H1 (cell line): ENCODE measurements around the gene NR2F2. TPM values are rescaled to one million over a fixed set of nuclear protein-coding genes. Genes with fewer than 3 reads are reported as not detected.

Experiments used
- CTCF ChIA-PET: fragments of 300-600 bp; sonication (Branson Sonifier 250); formaldehyde crosslinking; loops from one replicate; lab custom pipeline; 2021; ENCODE audit not compliant: partially characterized antibody; lab: Charles Lee
- POLR2A ChIA-PET: fragments of 300-600 bp; sonication (Branson Sonifier 250); formaldehyde crosslinking; loops from one replicate; lab custom pipeline; 2021; ENCODE audit warnings: inconsistent platforms; ENCODE audit not compliant: partially characterized antibody; lab: Charles Lee
- DNase-seq, 2 experiments: peaks; one replicate each; pipeline versions ENCODE4 v3.0.0 to v3.0.0-alpha.2; 2010 to 2022; ENCODE audit warnings: low spot score in 2 of 2, low read depth in 1 of 2, mixed read lengths in 1 of 2
- FAIRE-seq: peaks from 2 replicates; lab custom pipeline; 2011; peaks lifted over from hg19 to GRCh38; lab: Jason Lieb, UNC
- H2AFZ ChIP-seq: 2 replicates; pipeline ENCODE4 v1.8.1; 2012; ENCODE audit warnings: low read length, inconsistent platforms
- H2AK5ac ChIP-seq: 2 replicates; pipeline ENCODE4 v1.6.1; 2013; ENCODE audit warnings: low read depth, low read length
- H2BK120ac ChIP-seq: replicated peaks from 2 replicates; pipeline ENCODE3; 2013; ENCODE audit warnings: low read depth, low read length, inconsistent platforms
- H2BK12ac ChIP-seq: 2 replicates; pipeline ENCODE4 v1.6.1; 2013; ENCODE audit warnings: low read depth, low read length
- H2BK15ac ChIP-seq: 2 replicates; pipeline ENCODE4 v1.6.1; 2013; ENCODE audit warnings: low read length
- H2BK20ac ChIP-seq: 2 replicates; pipeline ENCODE4 v1.6.1; 2013; ENCODE audit warnings: low read length
- H2BK5ac ChIP-seq: 2 replicates; pipeline ENCODE4 v1.6.1; 2013; ENCODE audit warnings: low read depth, low read length
- H3K14ac ChIP-seq: 2 replicates; pipeline ENCODE4 v1.6.1; 2013; ENCODE audit warnings: inconsistent platforms; ENCODE audit not compliant: insufficient read length
- H3K18ac ChIP-seq: 2 replicates; pipeline ENCODE4 v1.6.1; 2013; ENCODE audit warnings: low read length; ENCODE audit errors: extremely low read depth
- H3K23ac ChIP-seq: 2 replicates; pipeline ENCODE4 v1.6.1; 2013; ENCODE audit warnings: inconsistent platforms; ENCODE audit not compliant: insufficient read length
- H3K23me2 ChIP-seq: 2 replicates; pipeline ENCODE4 v1.6.1; 2013; ENCODE audit warnings: low read depth, low read length
- H3K27ac ChIP-seq: 2 replicates; pipeline ENCODE4 v1.6.1; 2011; ENCODE audit warnings: low read depth, low read length, inconsistent platforms
- H3K27me3 ChIP-seq, 4 experiments: replicated peaks in 1 of 4; 1 replicate in 1 of 4; 2 replicates in 3 of 4; pipeline versions ENCODE4 v1.6.1 to v1.8.1; 2011 to 2013; ENCODE audit warnings: low read length in 3 of 4, mild to moderate bottlenecking in 3 of 4, inconsistent platforms in 2 of 4, mixed read lengths in 2 of 4, moderate library complexity in 1 of 4; ENCODE audit not compliant: control insufficient read depth in 3 of 4, insufficient read depth in 3 of 4; ENCODE audit errors: extremely low read depth in 1 of 4
- H3K36me3 ChIP-seq, 4 experiments: 2 replicates each; pipeline versions ENCODE4 v1.6.1 to v1.8.1; 2011 to 2013; ENCODE audit warnings: mild to moderate bottlenecking in 4 of 4, low read length in 3 of 4, moderate library complexity in 2 of 4, control low read depth in 1 of 4, inconsistent platforms in 1 of 4; ENCODE audit not compliant: insufficient read depth in 4 of 4, control insufficient read depth in 2 of 4
- H3K4ac ChIP-seq: replicated peaks from 2 replicates; pipeline ENCODE3; 2013; ENCODE audit warnings: low read length, low read depth, mixed read lengths, inconsistent platforms; ENCODE audit not compliant: insufficient read length
- H3K4me1 ChIP-seq, 4 experiments: replicated peaks in 1 of 4; 1 replicate in 1 of 4; 2 replicates in 3 of 4; pipeline versions ENCODE4 v1.6.1 to v1.8.1; 2011 to 2013; ENCODE audit warnings: low read length in 3 of 4, inconsistent platforms in 2 of 4, mixed read lengths in 1 of 4; ENCODE audit not compliant: insufficient read depth in 4 of 4, control insufficient read depth in 3 of 4
- H3K4me2 ChIP-seq, 2 experiments: 2 replicates each; pipeline versions ENCODE4 v1.6.1 to v1.8.1; 2011 to 2013; ENCODE audit warnings: low read depth in 2 of 2, low read length in 2 of 2, control low read depth in 1 of 2, inconsistent platforms in 1 of 2, mild to moderate bottlenecking in 1 of 2; ENCODE audit not compliant: insufficient read depth in 1 of 2
- H3K4me3 ChIP-seq, 4 experiments: fragments of 200-600, 300-600 bp in 1 of 4; sonication (generic), shearing (Covaris generic), sonication (Bioruptor Twin) in 1 of 4; 2 replicates each; pipeline versions ENCODE4 v1.5.1 to v1.8.1; 2011 to 2016; ENCODE audit warnings: low read length in 4 of 4, low read depth in 3 of 4, control low read depth in 2 of 4, inconsistent platforms in 2 of 4, mild to moderate bottlenecking in 2 of 4, mixed read lengths in 1 of 4, moderate library complexity in 1 of 4; ENCODE audit not compliant: insufficient read depth in 2 of 4; ENCODE audit errors: extremely low read depth in 1 of 4
- H3K56ac ChIP-seq: replicated peaks from 2 replicates; pipeline ENCODE3; 2013; ENCODE audit warnings: low read depth, mild to moderate bottlenecking, mixed read lengths, low read length, inconsistent platforms; ENCODE audit not compliant: insufficient read length
- H3K79me1 ChIP-seq: 2 replicates; pipeline ENCODE4 v1.6.1; 2013; ENCODE audit warnings: low read depth, low read length, control low read depth
- H3K79me2 ChIP-seq, 2 experiments: 2 replicates each; pipeline versions ENCODE4 v1.6.1 to v1.8.1; 2012 to 2013; ENCODE audit warnings: low read length in 2 of 2, mild to moderate bottlenecking in 2 of 2, inconsistent platforms in 1 of 2; ENCODE audit not compliant: insufficient read depth in 2 of 2, control insufficient read depth in 1 of 2
- H3K9ac ChIP-seq, 4 experiments: replicated peaks in 1 of 4; 1 replicate in 1 of 4; 2 replicates in 3 of 4; pipeline versions ENCODE4 v1.6.1 to v1.8.1; 2011 to 2013; ENCODE audit warnings: low read depth in 3 of 4, low read length in 3 of 4, control low read depth in 2 of 4, mild to moderate bottlenecking in 2 of 4, moderate library complexity in 2 of 4, inconsistent platforms in 1 of 4; ENCODE audit errors: extremely low read depth in 1 of 4
- H3K9me3 ChIP-seq, 2 experiments: 2 replicates each; pipeline versions ENCODE4 v1.6.1 to v1.8.1; 2012 to 2013; ENCODE audit warnings: mild to moderate bottlenecking in 2 of 2, moderate library complexity in 2 of 2, control low read depth in 1 of 2, inconsistent platforms in 1 of 2, low read depth in 1 of 2, low read length in 1 of 2, mixed read lengths in 1 of 2; ENCODE audit not compliant: insufficient read depth in 2 of 2
- H4K20me1 ChIP-seq, 2 experiments: replicated peaks in 1 of 2; 2 replicates each; pipeline versions ENCODE3 to v1.8.1; 2011 to 2013; ENCODE audit warnings: inconsistent platforms in 2 of 2, low read length in 2 of 2, mild to moderate bottlenecking in 1 of 2; ENCODE audit not compliant: insufficient read depth in 2 of 2, control insufficient read depth in 1 of 2
- H4K5ac ChIP-seq: 2 replicates; pipeline ENCODE4 v1.6.1; 2013; ENCODE audit warnings: low read length, low read depth, mixed read lengths, inconsistent platforms; ENCODE audit not compliant: insufficient read length
- H4K8ac ChIP-seq: 2 replicates; pipeline ENCODE4 v1.8.0; 2013; ENCODE audit warnings: mild to moderate bottlenecking, moderate library complexity, low read length, inconsistent platforms; ENCODE audit not compliant: insufficient read depth; ENCODE audit errors: extremely low read depth
- H4K91ac ChIP-seq: replicated peaks from 2 replicates; pipeline ENCODE3; 2013; ENCODE audit warnings: low read length, mixed read lengths, inconsistent platforms; ENCODE audit not compliant: insufficient read length
- ATF2 ChIP-seq: IDR thresholded peaks from 2 replicates; pipeline ENCODE4 v1.6.1; 2012; ENCODE audit warnings: low read length, inconsistent platforms
- BRCA1 ChIP-seq: IDR thresholded peaks from 2 replicates; pipeline ENCODE4 v1.6.1; 2012; ENCODE audit warnings: low read depth, low read length, improper control_type of control experiment
- CEBPB ChIP-seq: IDR thresholded peaks from 2 replicates; pipeline ENCODE4 v1.6.1; 2012; ENCODE audit warnings: low read depth, low read length
- KDM1A ChIP-seq: fragments of 200-600, 300-600 bp; sonication (generic); IDR thresholded peaks from 2 replicates; pipeline ENCODE4 v1.7.1; 2016; ENCODE audit warnings: mild to moderate bottlenecking, low read length, borderline replicate concordance
- KDM4A ChIP-seq: IDR thresholded peaks from one replicate; pipeline ENCODE4 v1.7.1; 2012; ENCODE audit warnings: low read depth, mild to moderate bottlenecking, moderate library complexity, low read length, inconsistent platforms; ENCODE audit not compliant: severe bottlenecking
- KDM5A ChIP-seq: fragments of 200-600 bp; IDR thresholded peaks from 2 replicates; pipeline ENCODE4 v1.7.1; 2012; ENCODE audit warnings: mild to moderate bottlenecking, low read length, inconsistent platforms, mixed read lengths
- PHF8 ChIP-seq: fragments of 200-600 bp; sonication (generic); conservative IDR thresholded peaks from 2 replicates; pipeline ENCODE4 v1.7.1; 2012; ENCODE audit warnings: low read depth, mild to moderate bottlenecking, inconsistent platforms, low read length, moderate library complexity
- SRF ChIP-seq: IDR thresholded peaks from 2 replicates; pipeline ENCODE4 v1.6.1; 2011; ENCODE audit warnings: mild to moderate bottlenecking, low read depth, low read length, moderate library complexity
- TAF1 ChIP-seq: IDR thresholded peaks from 2 replicates; pipeline ENCODE4 v1.6.1; 2011; ENCODE audit warnings: mild to moderate bottlenecking, low read depth, low read length
- TBP ChIP-seq: IDR thresholded peaks from 2 replicates; pipeline ENCODE4 v1.6.1; 2011; ENCODE audit warnings: low read depth, low read length, improper control_type of control experiment
- TEAD4 ChIP-seq: IDR thresholded peaks from 2 replicates; pipeline ENCODE4 v1.6.1; 2012; ENCODE audit warnings: low read depth, low read length, inconsistent platforms, mixed read lengths
- YY1 ChIP-seq: IDR thresholded peaks from 2 replicates; pipeline ENCODE4 v1.6.1; 2011; ENCODE audit warnings: low read depth, mild to moderate bottlenecking, low read length
- ZNF274 ChIP-seq: IDR thresholded peaks from 2 replicates; pipeline ENCODE4 v1.7.0; 2012; ENCODE audit warnings: low read length, borderline replicate concordance; ENCODE audit errors: extremely low read depth
- WGBS, 2 experiments: shearing (Covaris generic) in 1 of 2; methylation state at CpG; one replicate each; pipeline versions ENCODE4 v1.1.6 to v1.1.7; 2013 to 2015; ENCODE audit warnings: low lambda C conversion rate in 2 of 2, mixed read lengths in 2 of 2, inconsistent platforms in 1 of 2, low coverage in 1 of 2, missing lambda C conversion rate in 1 of 2; ENCODE audit not compliant: insufficient replicate concordance in 2 of 2, insufficient coverage in 1 of 2, insufficient read length in 1 of 2; ENCODE audit errors: extremely low coverage in 1 of 2, missing lambda C conversion rate in 1 of 2; 5-methylcytosine and 5-hydroxymethylcytosine counted together
- polyA plus RNA-seq, 7 experiments: library from polyadenylated mRNA; depleted of rRNA in 3 of 7; stranded (reverse) in 5 of 7; unstranded in 2 of 7; fragments of >200 nt in 5 of 7; fragments of 200-250 nt in 2 of 7; gene quantifications; 1 replicate in 5 of 7; 2 replicates in 1 of 7; 4 replicates in 1 of 7; pipeline versions ENCODE4 v1.2.1 to v1.2.3, GENCODE V29; 2011 to 2013; ENCODE audit warnings: missing spikeins in 2 of 7, mixed read lengths in 2 of 7
- total RNA-seq: library from RNA; stranded (reverse); fragmentation: NEBNext Ultra II Directional; extraction: Animal tissue kit (Norgen Biotek cat#: 25700); gene quantifications from 2 replicates; pipeline ENCODE4 v1.2.1, GENCODE V29; 2021

Gene NR2F2
- total and polyA plus RNA-seq, 2 of the 8 experiments (the other 6 are each of a cell fraction or from before 2014, with no cell fraction given): 0.03 TPM; not detected in 1

- Histone ChIP-seq H4K91ac (no peak overlapping the region), H3K36me3 (no peaks in the 10 kb centered on the region; a peak in 1 of 8 replicates), H3K23me2 (no peaks in the 10 kb centered on the region), H3K23ac (no peak overlapping the region), H3K9me3 (0 out of 4 replicates have a peak, but pooled peaks cover 0 to 3% of the 10 kb centered on the region in 2 experiments), H2BK20ac (no peak overlapping the region), H3K4me3 (no peak overlapping the region), H2AFZ (no peak overlapping the region), H3K9ac (no peak overlapping the region), H2BK15ac (no peak overlapping the region), H3K56ac (no peak overlapping the region), H2BK12ac (no peak overlapping the region), H2AK5ac (no peak overlapping the region), H2BK120ac (no peak overlapping the region), H3K4ac (no peak overlapping the region), H3K27me3 (no peaks in the 10 kb centered on the region), H4K8ac (no peak overlapping the region), H3K79me2 (no peaks in the 10 kb centered on the region), H3K79me1 (no peaks in the 10 kb centered on the region), H3K18ac (no peak overlapping the region), H3K14ac (no peak overlapping the region), H3K4me2 (no peak overlapping the region), H2BK5ac (no peak overlapping the region), H3K4me1 (peaks cover 0 to 9% (median 6%) of the 10 kb centered on the region in 4 experiments; a peak in 4 of 7 replicates), H3K27ac (no peak overlapping the region), H4K20me1 (no peaks in the 10 kb centered on the region), H4K5ac (no peak overlapping the region)
- ChIA-PET CTCF (interaction anchor here (0.9 to 1.7 kb wide), 2 partner anchors 30 to 77 kb away, joined by 3 read pairs; no protein-coding TSS in a partner anchor), POLR2A (interaction anchor here (1.0 kb wide), 1 partner anchor 1763 kb away, joined by 3 read pairs; no protein-coding TSS in a partner anchor)
- DNase-seq (no peak), FAIRE-seq (no peak)
- 89% methylated on average over 2 of the region's 2 CpGs; no CpG with 5 or more reads in 1 of the 2 experiments for WGBS, 2 experiments
- no peak for TF ChIP-seq BRCA1
- no peak for TF ChIP-seq TBP
- no peak for TF ChIP-seq KDM1A
- no peak for TF ChIP-seq TAF1
- TF ChIP-seq SRF: no peak
- TF ChIP-seq ATF2: no peak
- no peak for TF ChIP-seq KDM5A
- no peak for TF ChIP-seq KDM4A
- TF ChIP-seq ZNF274: no peak
- no peak for TF ChIP-seq TEAD4
- no peak for TF ChIP-seq PHF8
- no peak for TF ChIP-seq YY1
- no peak for TF ChIP-seq CEBPB
Observed at GRCh38 chr15:96292635-96293034, 37.9 kb upstream of the NR2F2 start.
